Forelimb muscle (tissue), 1 donor: Measurements from ENCODE around the gene MYOCOS. TPM values are rescaled to one million over a fixed set of nuclear protein-coding genes. Genes with fewer than 3 reads are reported as not detected.
"Not testable (repeated sequence)": the region's sequence is repeated elsewhere in the genome, so short reads cannot be mapped to it uniquely, and the experiment has no call there.

Experiments used
- DNase-seq: peaks from one replicate; pipeline ENCODE4 v3.0.0-alpha.2; 2013; ENCODE audit warnings: low read depth
- polyA plus RNA-seq: library from polyadenylated mRNA; unstranded; fragments of 120-200 nt; gene quantifications from one replicate; pipeline ENCODE4 v1.2.1, GENCODE V29; 2013; ENCODE audit not compliant: insufficient read length

The MYOCOS gene
- not detected for polyA plus RNA-seq

- DNase-seq = no peak
These were observed at the start of gene MYOCOS for GRCh38 chr1:171622152-171622462. TSS of gene MYOCOS (plus strand) at chr1:171622243. CDS start at chr1:171623884, 1,641 bp downstream.

GRCh38 chr1:171576144-171576543 lies 45.9 kb upstream of the MYOCOS start:
- DNase-seq = no peak

GRCh38 chr1:171581226-171581625 lies 40.8 kb upstream of the MYOCOS start:
- DNase-seq = no peak

GRCh38 chr1:171581766-171582165 lies 40.3 kb upstream of the MYOCOS start:
- no peak for DNase-seq

GRCh38 chr1:171582589-171582988 lies 39.5 kb upstream of the MYOCOS start:
- DNase-seq = no peak

GRCh38 chr1:171583591-171584201 lies 38.3 kb upstream of the MYOCOS start:
- no peak for DNase-seq

- DNase-seq = no peak
These were observed 36.3 kb upstream of the MYOCOS start for GRCh38 chr1:171585715-171586114.

GRCh38 chr1:171588230-171588629 lies 33.8 kb upstream of the MYOCOS start:
- DNase-seq = no peak

GRCh38 chr1:171590022-171590421 lies 32.0 kb upstream of the MYOCOS start:
- no peak for DNase-seq

GRCh38 chr1:171595324-171595723 lies 26.7 kb upstream of the MYOCOS start:
- no peak for DNase-seq

GRCh38 chr1:171596119-171596518 lies 25.9 kb upstream of the MYOCOS start:
- DNase-seq = no peak

GRCh38 chr1:171596705-171597104 lies 25.3 kb upstream of the MYOCOS start:
- DNase-seq = no peak

- no peak for DNase-seq
These were observed 24.8 kb upstream of the MYOCOS start for GRCh38 chr1:171597203-171597602.

- DNase-seq = not testable (repeated sequence)
These were observed 21.7 kb upstream of the MYOCOS start for GRCh38 chr1:171600310-171600709.

- DNase-seq = no peak
These were observed 21.2 kb upstream of the MYOCOS start for GRCh38 chr1:171600862-171601261.

GRCh38 chr1:171603042-171603441 lies 19.0 kb upstream of the MYOCOS start:
- DNase-seq = not testable (repeated sequence)

GRCh38 chr1:171606402-171606941 lies 15.6 kb upstream of the MYOCOS start:
- DNase-seq = no peak

GRCh38 chr1:171610385-171610784 lies 11.7 kb upstream of the MYOCOS start:
- no peak for DNase-seq

GRCh38 chr1:171611306-171611705 lies 10.7 kb upstream of the MYOCOS start:
- DNase-seq = no peak

- no peak for DNase-seq
These were observed 8.8 kb upstream of the MYOCOS start for GRCh38 chr1:171613282-171613681.

GRCh38 chr1:171615122-171615906 lies 6.7 kb upstream of the MYOCOS start:
- DNase-seq = not testable (repeated sequence)

GRCh38 chr1:171616586-171616985 lies 5.5 kb upstream of the MYOCOS start:
- no peak for DNase-seq

GRCh38 chr1:171623651-171624331 lies 1.7 kb downstream of the MYOCOS start:
- DNase-seq = no peak
